Hepatocyte (in vitro differentiated cells): Measurements from ENCODE around the gene PAMR1.

Source experiments
- EZH2 ChIP-seq: fragments of 200-600 bp; sonication (generic); IDR thresholded peaks from 2 replicates; pipeline ENCODE4 v1.6.1; 2016; ENCODE audit warnings: antibody characterized with exemption, mild to moderate bottlenecking, borderline replicate concordance
- TF ChIP-seq, protein P1 (sequence below): fragments of 200-600 bp; sonication (generic); IDR thresholded peaks from 2 replicates; pipeline ENCODE4 v1.5.1; 2016; ENCODE audit warnings: antibody characterized with exemption, mild to moderate bottlenecking; ENCODE audit not compliant: poor library complexity

DNA sequence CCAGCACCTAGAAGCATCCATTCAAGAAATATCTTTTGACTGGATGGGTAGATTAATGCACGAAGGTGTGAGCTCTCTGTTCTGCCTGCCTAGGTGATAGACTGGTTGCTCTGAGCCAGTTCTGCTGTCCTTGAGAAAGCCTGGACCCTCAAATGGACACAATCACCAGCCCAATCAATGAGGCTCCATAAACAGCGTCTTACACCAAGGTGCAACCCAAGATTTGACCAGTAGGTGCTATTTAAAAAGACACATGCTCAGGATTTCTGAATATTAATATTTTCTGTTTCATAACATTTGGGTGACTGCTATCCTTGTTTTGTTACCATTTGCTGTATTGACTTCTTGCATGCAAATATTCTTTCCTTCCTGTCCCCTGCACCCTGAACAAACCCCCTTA, 39.0 kb downstream of the PAMR1 start:
- TF ChIP-seq, protein P1, sequence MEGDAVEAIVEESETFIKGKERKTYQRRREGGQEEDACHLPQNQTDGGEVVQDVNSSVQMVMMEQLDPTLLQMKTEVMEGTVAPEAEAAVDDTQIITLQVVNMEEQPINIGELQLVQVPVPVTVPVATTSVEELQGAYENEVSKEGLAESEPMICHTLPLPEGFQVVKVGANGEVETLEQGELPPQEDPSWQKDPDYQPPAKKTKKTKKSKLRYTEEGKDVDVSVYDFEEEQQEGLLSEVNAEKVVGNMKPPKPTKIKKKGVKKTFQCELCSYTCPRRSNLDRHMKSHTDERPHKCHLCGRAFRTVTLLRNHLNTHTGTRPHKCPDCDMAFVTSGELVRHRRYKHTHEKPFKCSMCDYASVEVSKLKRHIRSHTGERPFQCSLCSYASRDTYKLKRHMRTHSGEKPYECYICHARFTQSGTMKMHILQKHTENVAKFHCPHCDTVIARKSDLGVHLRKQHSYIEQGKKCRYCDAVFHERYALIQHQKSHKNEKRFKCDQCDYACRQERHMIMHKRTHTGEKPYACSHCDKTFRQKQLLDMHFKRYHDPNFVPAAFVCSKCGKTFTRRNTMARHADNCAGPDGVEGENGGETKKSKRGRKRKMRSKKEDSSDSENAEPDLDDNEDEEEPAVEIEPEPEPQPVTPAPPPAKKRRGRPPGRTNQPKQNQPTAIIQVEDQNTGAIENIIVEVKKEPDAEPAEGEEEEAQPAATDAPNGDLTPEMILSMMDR = no peak
- TF ChIP-seq EZH2 = no peak
